NCI-H2029 (cell line): Measurements from ENCODE around the gene TCF7L2.
"Not testable (repeated sequence)": the region's sequence is repeated elsewhere in the genome, so short reads cannot be mapped to it uniquely, and the experiment has no call there.

Experiments used
- DNase-seq: peaks from one replicate; lab custom pipeline; 2025; lab: John Stamatoyannopoulos, UW

The TCF7L2 gene

DNA sequence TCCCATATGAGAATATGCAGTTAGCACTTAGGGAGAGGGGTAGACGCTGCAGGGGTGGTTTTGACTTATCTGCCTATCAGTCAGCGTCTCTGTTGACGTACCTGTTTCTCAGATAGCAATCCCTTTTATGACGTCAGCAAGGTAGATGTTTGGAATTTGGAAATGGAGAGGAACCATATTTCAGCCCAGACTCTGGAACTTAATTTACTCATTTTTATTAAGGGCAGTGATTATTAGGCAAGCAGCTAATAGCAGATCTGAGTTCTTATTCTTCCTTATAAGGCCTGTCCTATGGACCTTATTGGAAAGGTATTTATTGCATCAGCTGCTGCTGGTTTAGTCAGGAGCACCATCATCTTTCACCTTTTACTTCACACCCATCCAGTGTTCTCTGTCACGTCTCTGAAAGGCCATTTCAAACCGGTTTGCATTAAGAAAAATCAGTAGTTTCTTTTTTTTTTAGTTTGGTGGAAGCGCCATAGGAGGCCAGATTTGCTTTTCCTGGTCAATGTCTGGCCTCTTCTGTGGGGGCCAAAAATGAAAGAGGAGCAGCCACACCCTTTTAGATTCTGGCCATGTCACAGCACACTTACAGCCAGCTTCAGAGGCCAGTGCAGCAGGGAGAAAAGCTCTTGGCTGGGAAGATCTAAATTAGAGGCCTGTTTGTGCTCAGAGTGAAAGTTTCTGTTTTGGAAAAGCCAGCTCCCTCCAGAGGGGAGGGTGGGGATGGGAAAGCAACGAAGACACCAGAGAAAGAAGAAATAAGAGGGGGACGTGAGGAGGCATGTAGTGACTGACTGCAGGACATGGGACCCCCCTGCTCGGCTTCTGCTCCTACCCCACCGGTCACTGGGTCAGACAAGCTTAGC lies 146.3 kb downstream of the TCF7L2 start:
- DNase-seq = no peak

DNA sequence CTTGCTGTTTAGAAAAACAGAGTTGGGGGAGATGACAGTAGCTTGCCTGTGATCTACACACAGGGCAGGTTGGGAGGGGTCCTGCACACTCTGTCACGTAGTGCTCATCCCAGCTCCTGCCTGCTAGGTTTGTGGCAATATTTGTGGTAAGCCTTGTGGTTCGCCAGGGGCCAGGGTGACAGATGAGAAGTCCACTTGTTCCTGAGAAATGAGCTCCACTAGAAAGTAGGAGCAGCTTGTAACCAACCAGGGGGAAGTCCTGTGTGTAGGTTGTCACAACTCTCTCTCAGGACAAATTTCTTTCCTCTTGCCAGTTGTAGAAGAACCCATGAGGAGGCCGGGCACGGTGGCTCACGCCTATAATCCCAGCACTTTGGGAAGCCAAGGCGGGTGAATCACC lies 147.0 kb downstream of the TCF7L2 start:
- DNase-seq = no peak

- peak; percentile 33 for DNase-seq
Observed at GRCh38 chr10:113099431-113100183, 149.6 kb downstream of the TCF7L2 start.

DNA sequence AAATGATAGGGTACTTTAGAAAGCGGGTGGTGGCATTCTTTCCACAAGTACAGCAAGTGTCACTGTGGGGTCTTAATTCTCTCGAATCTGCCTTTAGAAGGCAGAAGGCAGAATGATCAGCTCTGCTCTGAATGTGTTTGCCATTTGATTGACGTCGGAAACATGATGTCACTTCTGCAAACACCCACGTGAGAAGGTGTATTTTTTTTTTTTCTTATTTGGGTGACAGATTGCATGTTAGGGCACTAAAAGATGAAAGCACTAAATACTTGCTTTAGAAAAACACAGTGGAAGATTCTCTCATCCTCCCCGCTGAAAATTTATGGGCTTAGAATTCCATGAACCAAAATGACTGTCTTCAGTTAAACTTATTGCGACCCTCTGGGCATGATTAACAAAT lies 150.2 kb downstream of the TCF7L2 start:
- no peak for DNase-seq

DNA sequence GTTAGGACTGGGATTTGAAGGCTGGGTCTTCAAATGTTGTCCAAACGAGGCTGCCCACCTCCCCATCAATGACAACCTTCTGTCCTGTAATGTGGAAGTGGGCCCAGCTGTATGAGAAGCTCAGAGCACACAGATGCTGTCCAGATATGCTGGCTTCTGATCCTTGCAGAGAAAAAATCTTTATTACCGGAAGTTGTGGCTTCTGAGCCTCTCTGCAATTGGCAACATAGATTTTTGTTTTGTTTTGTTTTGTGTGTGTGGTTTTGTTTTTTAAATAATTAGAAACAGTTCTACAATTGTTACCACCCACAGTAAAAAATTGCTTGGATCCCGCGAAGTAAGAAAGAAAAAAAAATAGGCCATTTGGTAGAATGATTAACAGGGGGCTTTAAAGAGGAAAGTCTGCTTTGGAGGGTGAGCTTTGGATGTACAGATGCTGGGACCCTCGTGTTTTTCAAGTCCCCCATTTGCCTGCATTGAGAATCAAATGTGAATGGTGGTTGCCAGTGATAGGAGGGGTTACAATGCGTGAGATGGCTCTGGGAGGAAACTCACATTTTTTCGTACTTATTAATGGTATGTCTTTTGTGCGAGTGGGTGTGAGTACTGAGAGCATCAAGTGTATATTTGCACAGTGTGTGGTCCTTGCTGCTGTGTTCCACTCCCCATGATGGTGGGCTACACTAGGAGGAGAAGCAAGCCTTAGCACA lies 153.2 kb downstream of the TCF7L2 start:
- no peak for DNase-seq

DNA sequence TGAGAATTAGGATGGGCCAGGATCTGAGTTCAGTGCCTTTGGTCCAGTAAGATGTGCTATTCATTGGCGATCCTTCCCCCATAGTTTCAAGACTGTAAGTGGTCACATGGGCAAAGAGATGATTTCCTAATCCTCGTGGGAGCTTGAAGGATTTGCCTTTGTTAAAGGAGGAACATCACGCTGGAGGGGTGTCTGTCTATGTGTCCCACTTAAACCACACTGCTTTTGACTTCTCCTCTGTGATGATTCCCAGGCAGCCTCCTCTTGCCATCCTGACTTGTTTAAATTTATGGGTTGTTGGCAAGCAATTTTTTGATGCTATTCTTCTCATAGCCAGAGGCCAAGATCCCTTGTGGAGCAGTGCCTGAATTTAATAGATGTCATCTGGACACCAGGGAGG lies 154.0 kb downstream of the TCF7L2 start:
- DNase-seq = no peak

GRCh38 chr10:113108194-113108835 lies 158.3 kb downstream of the TCF7L2 start:
- no peak for DNase-seq

DNA sequence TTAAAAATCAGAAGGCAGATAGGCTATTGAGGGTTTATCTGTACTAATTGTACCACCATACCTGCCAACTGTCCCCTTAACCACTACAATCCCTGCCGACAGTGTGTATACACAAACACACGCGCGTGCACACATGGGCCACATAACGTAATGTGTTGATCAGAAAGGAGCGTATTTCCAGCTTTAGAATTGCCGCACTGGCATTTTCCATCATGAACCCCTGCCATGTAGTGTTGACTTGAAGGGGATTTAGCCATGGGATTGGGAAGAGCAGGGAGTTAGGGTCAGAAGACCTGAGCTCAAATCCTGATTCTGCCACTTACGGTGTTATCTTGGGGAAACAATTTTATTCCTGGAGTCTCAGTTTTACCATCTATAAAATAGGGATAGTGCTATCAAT lies 158.9 kb downstream of the TCF7L2 start:
- no peak for DNase-seq

GRCh38 chr10:113109482-113109881 lies 159.4 kb downstream of the TCF7L2 start:
- not testable (repeated sequence) for DNase-seq

DNA sequence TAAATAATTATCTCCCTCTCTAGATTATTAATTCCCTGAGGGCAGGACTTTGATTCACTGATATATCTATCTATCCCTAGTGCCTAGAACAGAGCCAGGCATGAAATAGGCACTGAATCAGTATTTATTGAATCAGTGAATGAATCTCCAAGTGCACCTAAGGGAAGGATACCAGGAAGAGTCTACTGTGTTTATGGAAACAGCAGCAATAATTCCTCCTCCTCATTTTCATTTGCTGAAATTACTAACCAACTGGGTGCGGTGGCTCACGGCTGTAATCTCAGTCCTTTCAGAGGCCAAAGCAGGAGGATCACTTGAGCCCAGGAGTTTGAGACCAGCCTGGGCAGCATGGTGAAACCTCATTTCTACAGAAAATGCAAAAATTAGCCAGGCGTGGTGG lies 161.2 kb downstream of the TCF7L2 start:
- no peak for DNase-seq

DNA sequence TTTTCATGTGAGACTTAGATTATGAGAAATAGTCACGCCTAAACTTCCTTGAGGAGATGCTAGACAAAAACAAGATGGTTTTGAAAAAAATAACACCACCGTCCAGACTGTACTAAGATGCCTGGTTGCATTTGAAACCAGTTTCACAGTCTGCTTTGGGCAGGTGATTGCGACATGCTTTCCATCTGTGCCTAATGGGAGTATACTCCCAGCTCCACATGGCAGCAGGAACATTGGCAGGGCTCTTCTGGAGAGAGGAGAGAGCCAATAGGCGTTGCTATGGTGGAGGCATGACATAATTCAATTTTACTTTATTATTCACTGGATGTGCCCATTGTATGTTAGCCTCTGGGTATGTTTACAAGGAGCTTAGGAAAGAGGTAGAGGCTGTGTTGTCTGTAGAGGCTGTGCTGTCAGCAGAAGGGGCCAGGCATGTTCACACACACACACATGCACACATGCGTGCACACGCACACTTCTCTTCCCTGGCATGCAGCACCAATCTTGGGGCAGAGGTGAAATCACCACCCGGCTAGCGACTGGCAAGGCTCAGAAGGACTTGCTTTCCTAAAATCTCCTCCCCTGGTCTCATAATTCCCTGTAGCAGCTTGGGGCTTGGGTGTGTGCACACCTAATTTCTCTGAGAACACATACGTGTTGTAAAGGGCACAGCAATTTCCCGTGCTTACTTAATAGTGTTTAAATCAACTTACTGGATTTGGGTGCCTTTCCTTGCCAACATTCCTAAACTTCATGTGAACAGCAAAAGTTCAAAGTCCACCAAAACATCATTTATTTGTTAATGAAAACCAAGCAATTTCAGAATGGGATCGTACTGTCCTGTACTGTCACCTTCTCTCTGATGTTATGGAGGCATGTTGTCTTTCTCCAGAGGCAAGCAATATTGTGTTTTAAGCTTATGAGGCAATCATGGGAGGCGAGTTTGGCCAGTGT lies 162.1 kb downstream of the TCF7L2 start:
- DNase-seq = peak; percentile 25

GRCh38 chr10:113113241-113113640 lies 163.2 kb downstream of the TCF7L2 start:
- no peak for DNase-seq

DNA sequence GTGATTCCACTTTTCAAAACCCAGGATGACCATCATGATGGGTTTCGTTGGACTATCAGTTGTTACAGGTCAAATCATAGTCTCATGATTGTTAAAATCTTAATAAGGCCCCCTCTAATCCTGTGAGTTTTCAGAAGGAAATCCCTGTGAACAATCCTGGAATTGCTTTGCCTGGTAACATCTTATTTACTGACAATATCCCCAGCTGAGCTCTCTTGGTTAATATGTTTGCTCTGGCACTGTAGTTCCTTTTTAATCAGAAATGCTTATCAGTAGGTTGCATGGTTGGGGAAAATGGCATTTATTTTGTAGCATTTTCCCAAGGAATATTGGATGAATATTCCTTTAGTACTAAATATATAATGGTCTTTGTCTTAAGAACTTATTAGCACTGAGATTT lies 163.9 kb downstream of the TCF7L2 start:
- no peak for DNase-seq

DNA sequence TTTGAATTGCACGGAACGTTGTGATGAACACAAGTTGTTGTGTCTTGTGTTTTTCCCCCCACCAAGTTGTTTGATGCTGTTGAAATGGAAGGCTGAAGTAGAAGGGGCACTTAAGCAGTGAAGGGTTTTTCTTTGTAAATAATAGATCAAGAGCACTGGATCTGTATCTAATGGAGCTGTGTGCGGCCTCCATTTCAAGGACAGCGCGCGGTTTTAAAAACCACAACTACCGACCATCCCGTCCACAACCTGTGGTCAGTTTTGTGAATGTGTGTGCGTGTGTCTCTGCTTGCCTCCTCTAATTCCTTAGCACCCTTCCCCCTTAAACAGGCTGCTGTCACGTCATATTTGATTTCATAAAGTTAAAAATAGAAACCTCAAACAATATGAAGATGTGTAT lies 165.5 kb downstream of the TCF7L2 start:
- peak; percentile 17 for DNase-seq

DNA sequence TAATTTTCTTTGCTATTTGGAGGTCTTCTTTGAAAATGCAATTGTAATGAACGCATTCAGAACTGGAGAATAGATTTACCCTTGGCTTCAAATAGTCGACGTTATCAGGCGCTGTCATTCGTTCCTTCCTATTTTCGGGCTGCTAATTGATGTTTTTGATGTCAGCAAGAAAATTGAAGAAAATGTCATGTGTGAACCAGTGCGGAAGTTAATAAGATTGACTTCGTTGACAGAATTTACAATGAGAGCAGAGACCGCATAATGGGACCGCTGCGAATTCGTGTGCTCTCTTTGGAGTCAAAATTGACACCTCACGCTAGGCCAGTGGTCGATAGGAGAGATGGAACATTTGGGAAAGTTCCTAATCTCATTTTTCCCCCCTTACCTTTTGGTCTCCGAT lies 168.8 kb downstream of the TCF7L2 start:
- no peak for DNase-seq

- no peak for DNase-seq
Observed at GRCh38 chr10:113119801-113120200, 169.8 kb downstream of the TCF7L2 start.

DNA sequence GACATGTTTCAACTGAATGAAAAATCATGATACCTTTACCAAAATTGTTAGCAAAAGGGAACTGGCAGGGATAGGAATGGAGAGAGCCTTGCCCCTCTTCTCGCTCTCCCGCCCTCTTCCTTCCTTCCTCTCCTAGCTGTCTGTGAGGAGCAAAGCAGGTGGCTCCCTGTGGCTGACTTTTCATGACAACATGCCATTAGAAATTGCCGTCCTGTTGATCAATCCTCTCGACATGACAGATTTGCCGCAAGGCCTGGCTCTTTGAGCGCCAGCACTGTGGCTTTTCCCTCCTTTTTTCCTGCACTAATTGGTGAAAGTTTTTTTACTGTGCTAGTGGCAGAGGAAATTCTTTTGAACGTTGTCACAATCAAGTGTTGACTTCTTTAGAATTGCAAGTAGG lies 171.1 kb downstream of the TCF7L2 start:
- no peak for DNase-seq

DNA sequence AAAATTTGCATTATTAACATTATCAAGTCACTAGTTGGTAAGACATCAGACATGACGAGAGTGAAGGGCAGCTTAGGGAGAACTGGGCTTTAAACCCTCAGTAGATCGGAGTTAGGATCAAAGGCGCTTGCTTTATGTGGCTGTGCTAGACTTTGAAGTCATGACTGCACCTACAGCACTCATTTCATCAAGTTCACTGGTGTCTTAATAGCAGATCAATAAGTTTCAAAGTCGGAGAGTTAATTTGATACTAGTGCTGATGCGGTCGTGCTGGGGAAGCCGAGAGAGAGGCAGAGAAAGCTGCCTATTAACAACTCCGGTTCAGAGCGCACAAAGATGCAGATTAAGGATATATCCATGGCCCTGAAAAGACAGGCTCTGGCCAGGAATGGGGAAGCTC lies 172.9 kb downstream of the TCF7L2 start:
- DNase-seq = no peak

DNA sequence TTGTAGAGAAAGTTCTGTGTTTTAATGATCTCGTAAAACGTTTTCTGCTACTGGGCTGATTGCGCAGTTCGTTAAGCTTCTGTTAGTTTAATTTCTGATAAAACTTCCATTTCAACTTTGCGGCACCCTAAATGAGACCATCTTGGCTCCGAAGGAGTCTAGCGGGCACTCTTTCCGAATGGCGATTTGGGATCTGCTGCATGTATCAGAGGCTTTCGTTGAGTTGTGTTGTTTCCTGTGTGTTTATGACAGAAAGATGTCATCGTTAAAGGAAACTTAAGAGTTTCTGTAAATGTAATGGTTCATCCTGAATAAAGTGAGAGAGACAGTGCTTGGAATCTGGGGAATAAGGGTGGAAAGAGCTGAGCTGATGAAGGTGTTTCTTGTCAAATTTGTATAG lies 174.7 kb downstream of the TCF7L2 start:
- no peak for DNase-seq

GRCh38 chr10:113125612-113126011 lies 175.6 kb downstream of the TCF7L2 start:
- no peak for DNase-seq
